Measurements from ENCODE around the gene GEMIN5.

Gene GEMIN5

GRCh38 chr5:154863291-154864080 is 74.5 kb downstream of the GEMIN5 start:
- no peak for TF ChIP-seq CTCF (IDR thresholded peaks at IDR 0.05; ENCODE audit: extremely low read depth, missing control alignments)

GRCh38 chr5:154862766-154863165 is 75.2 kb downstream of the GEMIN5 start:
- no peak for TF ChIP-seq CTCF (IDR thresholded peaks at IDR 0.05; ENCODE audit: extremely low read depth, missing control alignments)
- no peak for DNase-seq (ENCODE audit: low spot score)

More at GRCh38 chr5:154863291-154864080, 74.5 kb downstream of the GEMIN5 start:
- DNase-seq (ENCODE audit: low spot score): no peak

GRCh38 chr5:154861946-154862345 is 76.1 kb downstream of the GEMIN5 start:
- TF ChIP-seq CTCF (IDR thresholded peaks at IDR 0.05; ENCODE audit: extremely low read depth, missing control alignments): no peak
- no peak for DNase-seq (ENCODE audit: low spot score)

- no peak for DNase-seq (ENCODE audit: low spot score)
- TF ChIP-seq CTCF (IDR thresholded peaks at IDR 0.05; ENCODE audit: extremely low read depth, missing control alignments): no peak
These were observed 77.2 kb downstream of the GEMIN5 start for GRCh38 chr5:154860765-154861164.

- TF ChIP-seq CTCF (IDR thresholded peaks at IDR 0.05; ENCODE audit: extremely low read depth, missing control alignments): no peak
- no peak for DNase-seq (ENCODE audit: low spot score)
These were observed 77.9 kb downstream of the GEMIN5 start for GRCh38 chr5:154860123-154860522.

GRCh38 chr5:154858972-154859871 is 78.8 kb downstream of the GEMIN5 start:
- no peak for DNase-seq (ENCODE audit: low spot score)

More at GRCh38 chr5:154858972-154859871, 78.8 kb downstream of the GEMIN5 start:
- TF ChIP-seq CTCF (IDR thresholded peaks at IDR 0.05; ENCODE audit: extremely low read depth, missing control alignments): no peak
